Activated T-cell treated with anti-CD3 and anti-CD28 coated beads, Interleukin-2, amount 50 U/mL, for 48 hours (primary cell): ENCODE results near the gene CCDC88C.
"Not testable (repeated sequence)": the region's sequence is repeated elsewhere in the genome, so short reads cannot be mapped to it uniquely, and the experiment has no call there.

Source experiments
- DNase-seq, 2 experiments: peaks; one replicate each; pipeline ENCODE4 v3.0.0-alpha.2; 2020

CCDC88C gene

GRCh38 chr14:91415794-91416743, 1.6 kb downstream of the CCDC88C start:
- DNase-seq = peak; percentile 77 to 80

DNA sequence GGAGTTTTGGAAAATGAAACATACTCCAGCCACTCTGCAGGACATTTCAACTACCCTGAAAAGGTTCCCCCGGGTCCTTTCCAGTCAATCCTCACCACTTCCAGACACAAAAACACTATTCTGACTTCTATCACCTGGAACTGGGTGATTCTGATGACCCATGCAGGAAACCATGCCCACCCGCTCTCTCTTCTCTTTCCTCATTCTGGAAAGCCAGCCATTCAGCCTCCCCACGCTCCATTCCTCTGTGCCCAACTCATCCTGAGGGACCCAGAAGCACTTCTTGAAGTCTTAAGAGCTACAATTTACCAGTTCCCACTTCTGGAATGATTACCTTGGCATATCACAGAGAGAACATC, 3.2 kb downstream of the CCDC88C start:
- DNase-seq = no peak

DNA sequence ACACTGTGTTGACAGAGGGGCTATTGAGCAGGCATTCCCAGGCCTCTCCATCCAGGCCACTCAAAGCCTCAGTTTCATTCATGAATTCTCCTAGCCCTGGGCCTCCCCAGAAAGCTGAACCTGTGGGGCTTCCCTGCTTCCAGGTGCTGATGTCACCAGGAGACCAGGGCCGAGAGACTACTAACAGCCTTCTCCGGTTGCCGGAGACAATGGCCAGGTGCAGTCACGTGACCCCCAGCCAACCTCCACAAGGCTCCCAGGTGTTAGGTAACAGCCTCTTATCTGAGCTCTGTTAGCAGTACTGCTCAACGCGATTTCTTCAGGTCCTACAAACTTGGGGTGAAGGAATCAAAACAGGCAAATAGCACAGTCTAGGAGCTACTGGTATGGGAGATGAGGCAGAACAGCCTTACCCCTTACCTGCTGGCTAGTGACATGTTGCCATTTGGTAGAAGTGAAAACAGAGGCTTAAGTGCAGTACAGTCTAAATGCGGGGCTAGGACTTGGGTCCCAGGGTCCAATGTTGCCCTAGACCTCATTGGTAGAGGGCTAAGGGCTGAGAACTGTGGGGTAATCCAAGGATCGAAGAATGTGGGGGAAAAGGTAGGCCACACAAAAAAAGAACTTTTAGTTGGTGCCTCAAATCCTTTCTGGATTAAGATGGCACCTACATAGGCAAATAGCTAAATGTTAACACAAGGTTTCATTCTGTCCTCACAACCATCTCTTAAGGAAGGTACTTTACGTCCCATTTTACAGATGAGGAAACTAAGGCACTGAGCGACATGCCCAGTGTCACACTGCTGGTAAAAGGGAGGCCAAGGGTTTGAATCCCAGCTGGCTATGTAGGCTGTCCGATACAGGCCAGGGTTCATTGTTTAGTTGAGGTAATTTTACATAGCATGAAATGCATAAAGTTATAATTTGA, 3.8 kb downstream of the CCDC88C start:
- DNase-seq = peak in 1 of 2 experiments; percentile 57

GRCh38 chr14:91412939-91413338, 4.7 kb downstream of the CCDC88C start:
- DNase-seq = peak in 1 of 2 experiments; percentile 24

GRCh38 chr14:91410771-91411536, 6.7 kb downstream of the CCDC88C start:
- DNase-seq = peak in 1 of 2 experiments; percentile 56

DNA sequence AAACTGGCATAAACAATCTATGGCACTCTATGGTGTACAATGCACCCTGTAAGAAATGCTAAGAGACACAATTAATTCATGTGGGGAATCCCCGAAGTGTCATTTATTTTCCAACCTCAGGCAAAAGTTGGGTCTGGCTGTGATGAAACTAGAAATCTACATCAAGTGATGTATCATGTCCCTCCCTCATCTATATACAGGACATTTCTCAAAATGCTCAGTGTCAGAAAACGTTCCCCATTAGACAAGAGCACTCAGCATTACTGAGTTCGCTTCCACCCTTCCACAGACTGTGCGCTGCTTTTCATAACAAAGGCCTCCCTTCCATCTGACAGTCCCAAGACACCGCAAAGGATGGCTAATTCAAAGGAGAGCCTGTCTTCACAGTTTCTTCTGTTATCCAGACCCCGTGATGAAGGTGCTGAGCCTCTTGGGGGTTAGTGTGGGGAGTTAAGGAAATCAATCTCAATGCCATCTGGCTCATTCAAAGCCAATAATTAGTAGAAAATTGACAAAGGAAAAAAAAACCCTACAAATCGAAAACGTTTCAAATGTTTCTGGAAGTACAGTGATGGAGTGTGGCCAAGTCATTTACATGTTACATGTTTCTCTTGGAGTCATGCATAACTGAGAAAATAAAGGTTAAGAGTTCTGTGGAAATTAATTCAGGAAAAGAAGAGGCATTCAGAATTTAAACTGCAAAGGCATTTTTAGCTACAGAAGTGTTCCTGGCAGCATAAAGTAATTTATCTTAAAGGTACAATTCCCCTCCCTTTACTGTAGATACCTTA, 7.5 kb downstream of the CCDC88C start:
- DNase-seq = peak in 1 of 2 experiments; percentile 52

GRCh38 chr14:91409240-91409639, 8.4 kb downstream of the CCDC88C start:
- not testable (repeated sequence) for DNase-seq

DNA sequence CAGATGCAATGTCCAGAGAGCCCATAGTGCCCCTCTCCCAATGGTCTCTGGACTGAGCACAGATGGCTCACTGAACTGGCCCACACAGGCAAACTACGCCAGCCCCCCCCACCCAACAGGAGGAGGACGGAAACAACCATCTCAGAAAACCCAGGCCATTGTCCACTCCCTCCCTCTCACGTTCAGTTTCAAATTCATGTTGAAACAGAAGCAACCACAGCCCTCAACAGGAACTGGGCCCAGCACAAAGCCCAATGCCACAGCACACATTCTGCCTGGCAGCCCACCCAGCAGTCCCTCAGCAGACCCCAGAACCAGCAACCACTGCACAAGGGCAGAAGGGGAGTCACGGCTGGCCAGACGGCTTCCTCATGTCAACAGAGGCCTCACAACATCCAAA, 10.6 kb downstream of the CCDC88C start:
- DNase-seq = no peak

DNA sequence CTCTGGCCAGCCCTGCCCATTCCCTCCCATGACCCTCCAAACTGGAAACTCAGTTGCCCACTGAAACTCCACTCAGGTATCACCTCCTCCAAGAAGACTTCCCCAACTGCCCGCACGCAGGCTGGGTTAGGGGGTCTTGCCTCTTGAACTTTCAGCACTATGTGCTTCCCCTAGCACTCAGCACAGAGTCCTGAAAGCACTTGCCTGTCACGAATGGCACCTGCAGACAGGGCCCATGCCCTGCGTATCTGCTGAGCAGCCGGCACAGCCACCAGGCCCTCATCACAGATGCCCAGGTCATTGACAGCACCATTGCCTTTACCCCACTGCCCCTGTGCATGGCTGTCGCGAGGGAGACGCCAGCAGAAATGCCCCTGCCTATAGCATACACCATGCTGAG, 11.2 kb downstream of the CCDC88C start:
- DNase-seq = no peak

GRCh38 chr14:91405724-91406435, 11.7 kb downstream of the CCDC88C start:
- no peak for DNase-seq

GRCh38 chr14:91405241-91405721, 12.3 kb downstream of the CCDC88C start:
- peak; percentile 75 to 77 for DNase-seq

- peak in 1 of 2 experiments; percentile 44 for DNase-seq
Measured at GRCh38 chr14:91402771-91403600, 14.6 kb downstream of the CCDC88C start.

DNA sequence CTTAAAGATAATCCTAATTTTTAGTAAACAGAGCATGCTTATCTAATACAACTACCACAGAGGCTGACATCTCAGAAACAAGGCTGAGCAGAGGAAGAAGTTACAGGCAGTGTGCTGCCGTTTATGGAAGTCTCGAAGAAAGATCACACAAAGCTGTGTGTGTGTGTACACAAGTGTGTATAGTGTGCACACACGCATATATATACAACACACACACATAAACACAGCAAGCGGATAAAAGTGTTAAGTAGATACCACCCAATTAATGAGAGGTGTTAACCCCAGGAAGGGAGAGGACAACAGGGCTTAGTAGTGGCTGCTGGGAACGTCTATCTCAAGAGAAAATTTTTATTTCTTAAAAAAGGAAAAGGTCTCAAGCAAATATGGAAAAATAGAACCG, 15.3 kb downstream of the CCDC88C start:
- no peak for DNase-seq

GRCh38 chr14:91401751-91402150, 15.9 kb downstream of the CCDC88C start:
- no peak for DNase-seq

DNA sequence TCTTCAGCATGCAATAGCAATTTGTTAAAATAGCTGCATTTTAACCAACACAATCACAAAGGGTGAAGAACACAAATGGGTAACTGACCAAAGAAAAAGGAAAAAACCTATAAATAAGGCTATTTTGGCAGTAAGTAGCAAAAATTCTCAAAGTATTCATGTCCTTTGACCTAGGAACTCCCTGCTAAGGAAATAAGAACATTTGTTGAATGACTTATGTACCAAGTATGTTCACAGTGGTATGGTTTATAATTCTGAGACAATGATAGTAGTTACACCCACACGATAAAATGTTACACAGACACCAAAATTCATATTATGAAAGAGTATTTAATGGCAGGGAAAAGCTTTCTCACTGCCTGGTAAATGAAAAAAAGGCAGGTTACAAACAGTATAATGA, 16.9 kb downstream of the CCDC88C start:
- DNase-seq = no peak

DNA sequence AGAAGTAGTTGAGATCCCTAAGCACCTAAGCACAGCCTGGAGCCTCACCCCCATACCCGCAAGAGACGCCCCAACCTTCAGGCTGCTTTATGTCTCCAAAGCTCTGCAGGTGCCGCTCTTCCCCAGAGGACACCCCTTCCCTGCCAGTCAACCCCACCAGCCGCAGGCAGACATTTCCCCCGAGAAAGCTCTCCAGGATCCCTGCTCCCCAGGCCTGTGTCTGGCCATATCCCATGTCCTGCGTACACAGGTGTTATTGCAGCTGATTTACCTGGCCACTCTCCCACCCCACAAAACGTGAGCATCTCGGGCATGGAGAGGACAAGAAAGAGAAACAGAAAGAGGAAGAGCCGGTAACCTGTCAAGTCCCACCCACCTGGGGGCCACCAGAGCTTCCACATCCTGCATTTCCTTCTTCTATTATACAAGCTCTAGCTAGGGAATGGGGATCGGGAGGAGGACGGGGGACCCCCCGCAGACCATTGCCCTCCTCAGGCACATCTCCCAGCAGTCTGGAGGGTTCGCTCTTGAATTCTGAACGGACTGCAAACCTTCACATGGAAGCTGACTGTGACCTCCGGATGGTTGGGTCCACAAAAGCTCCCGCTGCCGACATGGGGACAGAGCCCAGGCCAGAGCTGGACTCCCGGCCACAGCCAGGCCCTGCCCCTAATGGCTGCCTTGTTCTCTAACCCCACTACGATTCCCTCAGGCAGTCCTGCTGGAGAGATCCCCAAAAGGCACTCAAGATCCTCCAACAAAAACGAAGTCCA, 17.6 kb downstream of the CCDC88C start:
- peak; percentile 63 to 64 for DNase-seq

- DNase-seq = no peak
Measured at GRCh38 chr14:91398707-91399106, 18.9 kb downstream of the CCDC88C start.

DNA sequence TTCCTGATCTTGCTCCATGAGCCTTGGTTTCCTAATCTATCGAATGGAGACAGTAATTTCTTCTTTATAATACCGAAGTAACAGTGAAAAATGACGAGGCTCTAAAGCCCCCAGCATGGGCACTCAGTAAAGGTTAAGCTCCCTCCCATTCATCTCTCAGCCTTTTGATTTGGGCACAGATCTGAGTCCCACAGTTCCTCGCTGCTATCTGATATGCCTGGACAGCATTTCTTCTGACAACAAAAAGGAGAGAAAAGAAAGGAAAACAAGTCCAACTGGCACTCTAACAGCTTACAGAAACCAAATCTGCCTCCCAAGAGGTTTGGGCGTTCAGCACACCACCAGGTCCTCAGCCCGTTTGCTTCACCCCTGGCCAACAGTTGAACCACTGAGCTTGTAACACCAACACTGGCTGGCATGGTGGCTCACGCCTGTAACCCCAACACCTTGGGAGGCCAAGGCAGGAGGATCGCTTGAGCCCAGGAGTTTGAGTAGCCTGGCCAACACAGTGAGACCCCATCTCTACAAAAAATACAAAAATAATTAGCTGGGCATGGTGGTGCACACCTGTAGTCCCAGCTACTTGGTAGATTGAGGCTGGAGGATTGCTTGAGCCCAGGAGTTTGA, 19.5 kb downstream of the CCDC88C start:
- no peak for DNase-seq
